ENCODE measurements around the gene HBG1.

- TF ChIP-seq CTCF (conservative IDR thresholded peaks at IDR 0.05; ENCODE audit: low read depth, low read length) (no peak), EZH2 (IDR thresholded peaks at IDR 0.05; ENCODE audit: low read length, unreplicated experiment) (no peak)
These were observed 35.0 kb upstream of the HBG1 start for GRCh38 chr11:5284637-5285036.
